A549 (cell line): ENCODE results near the gene OSBPL9. TPM values are rescaled to one million over a fixed set of nuclear protein-coding genes. Genes with fewer than 3 reads are reported as not detected.

Experiments
- ATAC-seq, 2 experiments: fragments of 200-7000 bp in 1 of 2; fragments of >200 bp in 1 of 2; cut with Nextera tagmentation in 1 of 2; cut with Tn5 transposase in 1 of 2; 3 replicates each; pipeline versions ENCODE4 v1.8.0 to v1.9.1; 2018 to 2020; ENCODE audit warnings: mild to moderate bottlenecking in 1 of 2, moderate library complexity in 1 of 2
- CTCF ChIA-PET: fragments of 300-600 bp; sonication (Branson Sonifier 250); formaldehyde crosslinking; extraction: SDS; loops from one replicate; lab custom pipeline; 2021; ENCODE audit warnings: antibody characterized with exemption, inconsistent platforms; lab: Yijun Ruan, JAX
- POLR2A ChIA-PET: fragments of 350-600 bp; formaldehyde crosslinking; extraction: SDS; loops from one replicate; lab custom pipeline; 2021; ENCODE audit warnings: antibody characterized with exemption, inconsistent platforms; lab: Yijun Ruan, JAX
- DNase-seq, 2 experiments: peaks; one replicate each; pipeline versions ENCODE4 v3.0.0 to v3.0.0-alpha.2; 2011 to 2016; ENCODE audit warnings: low read depth in 1 of 2, low spot score in 1 of 2
- FAIRE-seq: peaks from 2 replicates; lab custom pipeline; 2011; peaks lifted over from hg19 to GRCh38; lab: Jason Lieb, UNC
- H3K27ac ChIP-seq, 2 experiments: fragments of >200 bp; sonication (Bioruptor Twin); formaldehyde crosslinking; 3 replicates each; pipeline ENCODE4 v1.5.1; 2016 to 2017
- H3K4me1 ChIP-seq: fragments of >200 bp; sonication (Bioruptor Twin); formaldehyde crosslinking; 3 replicates; pipeline ENCODE4 v1.6.1; 2016
- H3K4me2 ChIP-seq: fragments of >200 bp; sonication (Bioruptor Twin); formaldehyde crosslinking; 3 replicates; pipeline ENCODE4 v1.6.1; 2016
- H3K4me3 ChIP-seq: fragments of >200 bp; sonication (Bioruptor Twin); formaldehyde crosslinking; 3 replicates; pipeline ENCODE4 v1.5.1; 2016
- H3K9me3 ChIP-seq: fragments of >200 bp; sonication (Bioruptor Twin); formaldehyde crosslinking; 3 replicates; pipeline ENCODE4 v1.6.1; 2016
- CBX2 ChIP-seq: fragments of 200-600 bp; sonication (generic); IDR thresholded peaks from 2 replicates; pipeline ENCODE4 v1.6.1; 2016; ENCODE audit warnings: low read depth, mild to moderate bottlenecking, borderline replicate concordance
- CEBPB ChIP-seq, 2 experiments: fragments of >200 bp in 1 of 2; sonication (Bioruptor Twin) in 1 of 2; formaldehyde crosslinking in 1 of 2; IDR thresholded peaks; 2 replicates each; pipeline ENCODE4 v1.6.1; 2012 to 2016
- CHD4 ChIP-seq: fragments of 200-600 bp; sonication (generic); IDR thresholded peaks from 2 replicates; pipeline ENCODE4 v1.6.1; 2016; ENCODE audit warnings: antibody characterized with exemption, mild to moderate bottlenecking, borderline replicate concordance
- EP300 ChIP-seq, 2 experiments: fragments of >200 bp; sonication (Bioruptor Twin); formaldehyde crosslinking; IDR thresholded peaks; 2 replicates in 1 of 2; 3 replicates in 1 of 2; pipeline ENCODE4 v1.6.1; 2016 to 2017
- FOSL2 ChIP-seq, 2 experiments: fragments of 450-650 bp in 1 of 2; fragments of >200 bp in 1 of 2; sonication (Bioruptor Twin) in 1 of 2; formaldehyde crosslinking; IDR thresholded peaks; 2 replicates each; pipeline versions ENCODE4 v1.5.0 to v1.6.1; 2016 to 2020; ENCODE audit warnings: mild to moderate bottlenecking in 1 of 2, moderate library complexity in 1 of 2
- FOXS1 ChIP-seq: fragments of 250-450 bp; sonication (Bioruptor Pico); IDR thresholded peaks from 2 replicates; pipeline ENCODE4 v1.5.0; 2020; ENCODE audit warnings: mild to moderate bottlenecking, moderate library complexity
- HOXB5 ChIP-seq: fragments of 250-450 bp; sonication (Bioruptor Pico); IDR thresholded peaks from 2 replicates; pipeline ENCODE4 v1.5.0; 2020; ENCODE audit warnings: mild to moderate bottlenecking, moderate library complexity
- JUNB ChIP-seq: fragments of >200 bp; sonication (Bioruptor Twin); formaldehyde crosslinking; IDR thresholded peaks from 2 replicates; pipeline ENCODE4 v1.6.1; 2016
- KDM1A ChIP-seq: fragments of 200-600 bp; sonication (generic); IDR thresholded peaks from 2 replicates; pipeline ENCODE4 v1.6.1; 2016; ENCODE audit warnings: low read depth, mild to moderate bottlenecking
- MAFK ChIP-seq: fragments of 450-650 bp; IDR thresholded peaks from 2 replicates; pipeline ENCODE4 v1.6.1; 2014; ENCODE audit not compliant: partially characterized antibody
- MAZ ChIP-seq: fragments of 150-350 bp; IDR thresholded peaks from 2 replicates; pipeline ENCODE4 v1.6.1; 2014; ENCODE audit warnings: antibody characterized with exemption, low read depth, low read length, borderline replicate concordance
- MYC ChIP-seq: IDR thresholded peaks from 2 replicates; pipeline ENCODE4 v1.6.1; 2012; ENCODE audit warnings: mild to moderate bottlenecking, inconsistent platforms, low read length, improper control_type of control experiment, borderline replicate concordance
- NFE2L2 ChIP-seq: fragments of 150-350 bp; conservative IDR thresholded peaks from 2 replicates; pipeline ENCODE4 v1.6.1; 2014; ENCODE audit warnings: low read length
- POLR2AphosphoS2 ChIP-seq: conservative IDR thresholded peaks from 2 replicates; pipeline ENCODE4 v1.6.1; 2012; ENCODE audit warnings: low read length, improper control_type of control experiment, inconsistent platforms
- RCOR1 ChIP-seq: fragments of 150-350 bp; IDR thresholded peaks from 2 replicates; pipeline ENCODE4 v1.6.1; 2014; ENCODE audit warnings: antibody characterized with exemption, low read length, low read depth
- TFCP2L1 ChIP-seq: fragments of 250-450 bp; sonication (Bioruptor Pico); IDR thresholded peaks from 2 replicates; pipeline ENCODE4 v1.5.0; 2021; ENCODE audit warnings: mild to moderate bottlenecking
- ZFP36 ChIP-seq: fragments of 450-650 bp; IDR thresholded peaks from 2 replicates; pipeline ENCODE4 v1.6.1; 2014; ENCODE audit warnings: borderline replicate concordance; ENCODE audit not compliant: partially characterized antibody
- WGBS: methylation state at CpG from one replicate; pipeline ENCODE4 v1.1.6; 2017; ENCODE audit errors: missing lambda C conversion rate; 5-methylcytosine and 5-hydroxymethylcytosine counted together
- polyA plus RNA-seq, 4 experiments: library from polyadenylated mRNA; depleted of rRNA in 3 of 4; stranded (reverse); fragments of >200 nt; fragmentation: RNase III in 1 of 4; extraction: RNeasy Plus Mini Kit Qiagen cat#74134 plus additional on column Dnase treatment in 1 of 4; gene quantifications; 2 replicates in 3 of 4; 3 replicates in 1 of 4; pipeline ENCODE4 v1.2.3, GENCODE V29; 2011 to 2017
- TF ChIP-seq, protein P1 (sequence below): IDR thresholded peaks from 2 replicates; pipeline ENCODE4 v1.6.1; 2012
- TF ChIP-seq, protein P2 (sequence below): fragments of 450-650 bp; IDR thresholded peaks from 2 replicates; pipeline ENCODE4 v1.6.1; 2014; ENCODE audit warnings: antibody characterized with exemption
- TF ChIP-seq, protein P3 (sequence below): fragments of 250-450 bp; sonication (Bioruptor Pico); IDR thresholded peaks from 2 replicates; pipeline ENCODE4 v1.5.0; 2020; ENCODE audit warnings: low read depth, mild to moderate bottlenecking, moderate library complexity

OSBPL9 gene
- polyA plus RNA-seq, 2 of the 4 experiments (the other 2 are of a cell fraction) = 52.6 to 93.7 TPM

DNA sequence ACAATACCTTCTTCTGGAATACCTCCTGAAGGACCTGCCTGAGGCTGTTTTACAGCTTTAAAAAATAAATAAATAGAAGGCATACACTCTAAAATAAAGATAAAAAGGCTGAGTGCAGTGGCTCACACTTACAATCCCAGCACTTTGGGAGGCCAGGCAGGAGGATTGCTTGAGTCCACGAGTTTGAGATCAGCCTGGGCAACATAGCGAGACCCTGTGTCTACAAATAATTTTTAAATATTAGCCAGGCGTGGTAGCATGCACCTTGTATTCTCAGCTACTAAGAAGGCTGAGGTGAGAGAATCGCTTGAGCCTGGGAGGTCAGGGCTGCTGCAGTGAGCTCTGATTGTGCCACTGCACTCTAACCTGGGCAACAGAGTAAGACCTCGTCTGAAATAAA, 75.0 kb downstream of the OSBPL9 start:
- 54% methylated on average over 5 of the region's 5 CpGs for WGBS
- Histone ChIP-seq H3K27ac (peak overlapping the region; percentile 92 to 95), H3K4me3 (no peak overlapping the region), H3K4me2 (peak overlapping the region; percentile 85), H3K4me1 (peaks cover 59% of the 10 kb centered on the region), H3K9me3 (no peaks in the 10 kb centered on the region)
- FAIRE-seq (no peak), ATAC-seq (no peak), DNase-seq (no peak)
- TF ChIP-seq, protein P1, sequence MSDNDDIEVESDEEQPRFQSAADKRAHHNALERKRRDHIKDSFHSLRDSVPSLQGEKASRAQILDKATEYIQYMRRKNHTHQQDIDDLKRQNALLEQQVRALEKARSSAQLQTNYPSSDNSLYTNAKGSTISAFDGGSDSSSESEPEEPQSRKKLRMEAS = no peak
- TF ChIP-seq HOXB5 (CRISPR knock-in tag) = no peak
- ChIA-PET CTCF (interaction anchor here (1.2 to 1.8 kb wide), 2 partner anchors 8 to 31 kb away, joined by 4 read pairs; no protein-coding TSS in a partner anchor), POLR2A (interaction anchor here (0.9 kb wide), 1 partner anchor 362 kb away, joined by 8 read pairs; no protein-coding TSS in a partner anchor)

DNA sequence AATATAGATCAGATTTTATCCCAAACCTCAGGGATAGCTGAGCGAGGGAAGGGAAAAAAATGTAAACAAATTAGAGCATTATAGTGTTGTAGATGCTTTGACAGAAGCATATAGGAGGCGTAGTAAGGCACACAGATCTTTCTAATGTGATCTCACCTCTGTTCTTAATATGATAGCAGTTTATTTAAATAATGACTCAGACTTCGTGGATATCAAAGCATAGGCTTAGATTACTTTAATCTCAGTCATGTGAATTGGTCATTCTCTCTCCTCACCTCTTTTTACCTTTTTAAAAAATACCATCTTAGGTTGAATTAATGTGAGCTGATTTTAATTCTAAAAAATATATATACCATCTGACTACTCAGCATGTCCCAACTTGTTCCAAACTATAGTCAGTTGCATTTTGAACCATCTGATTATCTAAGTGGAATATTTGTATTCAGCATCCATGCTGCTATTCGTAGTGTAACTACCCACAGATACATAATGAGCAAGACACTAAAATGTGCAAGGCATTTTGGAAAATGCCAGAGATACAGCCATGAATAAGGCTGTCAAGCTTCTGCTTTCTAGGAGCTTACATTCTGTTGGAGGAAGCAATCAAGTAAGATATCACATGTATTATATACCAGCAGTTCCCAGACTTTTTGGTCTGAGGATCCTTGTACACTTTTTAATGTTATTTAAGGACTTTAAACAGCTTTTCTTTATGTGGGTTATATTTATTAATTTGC, 76.7 kb downstream of the OSBPL9 start:
- H3K4me1 ChIP-seq = peaks cover 52% of the 10 kb centered on the region
- no peak overlapping the region for H3K4me3 ChIP-seq
- peak overlapping the region; percentile 92 to 95 for H3K27ac ChIP-seq
- ChIA-PET CTCF (no interaction called here), POLR2A (no interaction called here)
- peak overlapping the region; percentile 85 for H3K4me2 ChIP-seq
- no peak for FAIRE-seq
- ATAC-seq = 0 out of 6 replicates have a peak, but pooled peaks of 1 of the 2 experiments have one; percentile 42
- TF ChIP-seq HOXB5 (CRISPR knock-in tag) = no peak
- no peak for TF ChIP-seq EP300 (IDR thresholded peaks at IDR 0.05)
- TF ChIP-seq FOSL2 (IDR thresholded peaks at IDR 0.05) = 0 out of 2 replicates have a peak, but pooled peaks have one; percentile 31
- TF ChIP-seq FOSL2 (CRISPR knock-in tag; IDR thresholded peaks at IDR 0.05) = peak; percentile 64
- peak; percentile 48; the same call in 1 of the 2 replicates for TF ChIP-seq JUNB
- peak; percentile 11 to 20 for DNase-seq
- WGBS = 10% methylated on average over 4 of the region's 4 CpGs
- H3K9me3 ChIP-seq = no peaks in the 10 kb centered on the region

DNA sequence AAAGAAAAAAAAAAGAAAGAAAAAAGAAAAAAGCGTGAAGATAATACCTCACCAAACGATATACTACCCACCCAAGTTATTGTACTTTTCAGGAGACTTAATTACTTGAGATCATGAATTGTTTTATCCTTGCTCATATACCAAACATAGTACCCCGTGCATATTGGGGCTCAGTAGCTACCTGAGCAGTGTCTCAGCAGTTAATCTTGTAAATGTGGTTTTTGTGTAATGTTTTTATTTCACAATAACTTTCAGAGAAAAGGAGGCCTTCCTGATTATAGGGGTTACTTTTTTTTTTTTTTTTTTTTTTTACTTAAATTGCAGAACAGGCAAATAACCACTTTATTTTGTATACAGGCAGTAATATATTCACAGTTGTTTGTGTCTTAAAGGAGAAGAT, 80.3 kb downstream of the OSBPL9 start:
- Histone ChIP-seq H3K27ac (0 out of 6 replicates have a peak overlapping the region, but pooled peaks of 1 of the 2 experiments have one; percentile 22), H3K9me3 (no peaks in the 10 kb centered on the region), H3K4me1 (peaks cover 26% of the 10 kb centered on the region), H3K4me2 (no peak overlapping the region), H3K4me3 (no peak overlapping the region)
- ChIA-PET CTCF (no interaction called here), POLR2A (no interaction called here)
- FAIRE-seq (no peak), DNase-seq (no peak), ATAC-seq (no peak)
- no peak for TF ChIP-seq ZFP36
- TF ChIP-seq MAFK = no peak
- no peak for TF ChIP-seq FOXS1 (CRISPR knock-in tag)
- TF ChIP-seq, protein P2, sequence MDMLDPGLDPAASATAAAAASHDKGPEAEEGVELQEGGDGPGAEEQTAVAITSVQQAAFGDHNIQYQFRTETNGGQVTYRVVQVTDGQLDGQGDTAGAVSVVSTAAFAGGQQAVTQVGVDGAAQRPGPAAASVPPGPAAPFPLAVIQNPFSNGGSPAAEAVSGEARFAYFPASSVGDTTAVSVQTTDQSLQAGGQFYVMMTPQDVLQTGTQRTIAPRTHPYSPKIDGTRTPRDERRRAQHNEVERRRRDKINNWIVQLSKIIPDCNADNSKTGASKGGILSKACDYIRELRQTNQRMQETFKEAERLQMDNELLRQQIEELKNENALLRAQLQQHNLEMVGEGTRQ = no peak
- no peak for TF ChIP-seq CHD4
- TF ChIP-seq CBX2 = no peak
- no peak for TF ChIP-seq TFCP2L1 (CRISPR knock-in tag)
- TF ChIP-seq, protein P3, sequence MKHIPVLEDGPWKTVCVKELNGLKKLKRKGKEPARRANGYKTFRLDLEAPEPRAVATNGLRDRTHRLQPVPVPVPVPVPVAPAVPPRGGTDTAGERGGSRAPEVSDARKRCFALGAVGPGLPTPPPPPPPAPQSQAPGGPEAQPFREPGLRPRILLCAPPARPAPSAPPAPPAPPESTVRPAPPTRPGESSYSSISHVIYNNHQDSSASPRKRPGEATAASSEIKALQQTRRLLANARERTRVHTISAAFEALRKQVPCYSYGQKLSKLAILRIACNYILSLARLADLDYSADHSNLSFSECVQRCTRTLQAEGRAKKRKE (CRISPR knock-in tag) = no peak
- no peak for TF ChIP-seq MYC
- TF ChIP-seq POLR2AphosphoS2 = no peak
- no peak for TF ChIP-seq KDM1A
- no peak for TF ChIP-seq RCOR1
- no peak for TF ChIP-seq NFE2L2
- no peak for TF ChIP-seq CEBPB (IDR thresholded peaks at IDR 0.05)
- TF ChIP-seq MAZ = no peak
- 82% methylated on average over 3 of the region's 3 CpGs for WGBS
